ENCODE data around the gene CASTOR2. TPM values are rescaled to one million over a fixed set of nuclear protein-coding genes. Genes with fewer than 3 reads are reported as not detected.

CASTOR2 gene
- total RNA-seq, 1 donor from 2014 or later, result 21.3 TPM

DNA sequence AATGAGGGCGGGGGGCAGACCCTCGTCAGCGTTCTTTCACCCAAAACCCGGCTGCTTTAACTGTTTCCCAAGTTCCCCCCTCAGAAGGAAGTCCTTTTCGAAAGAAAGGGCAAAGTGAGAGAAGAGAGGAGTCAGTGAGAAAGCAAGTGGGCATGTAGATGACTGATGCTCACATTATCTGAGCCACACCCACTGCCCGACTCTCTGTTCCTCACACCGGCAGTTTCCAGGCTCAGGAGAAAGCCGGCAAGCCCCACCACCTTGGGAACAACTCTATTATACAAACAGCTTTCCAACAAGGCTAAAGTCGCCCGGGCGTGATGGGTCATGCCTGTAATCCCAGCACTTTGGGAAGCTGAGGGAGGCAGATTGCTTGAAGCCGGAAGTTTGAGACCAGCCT, 86.0 kb downstream of the CASTOR2 start:
- TF ChIP-seq, protein P1, sequence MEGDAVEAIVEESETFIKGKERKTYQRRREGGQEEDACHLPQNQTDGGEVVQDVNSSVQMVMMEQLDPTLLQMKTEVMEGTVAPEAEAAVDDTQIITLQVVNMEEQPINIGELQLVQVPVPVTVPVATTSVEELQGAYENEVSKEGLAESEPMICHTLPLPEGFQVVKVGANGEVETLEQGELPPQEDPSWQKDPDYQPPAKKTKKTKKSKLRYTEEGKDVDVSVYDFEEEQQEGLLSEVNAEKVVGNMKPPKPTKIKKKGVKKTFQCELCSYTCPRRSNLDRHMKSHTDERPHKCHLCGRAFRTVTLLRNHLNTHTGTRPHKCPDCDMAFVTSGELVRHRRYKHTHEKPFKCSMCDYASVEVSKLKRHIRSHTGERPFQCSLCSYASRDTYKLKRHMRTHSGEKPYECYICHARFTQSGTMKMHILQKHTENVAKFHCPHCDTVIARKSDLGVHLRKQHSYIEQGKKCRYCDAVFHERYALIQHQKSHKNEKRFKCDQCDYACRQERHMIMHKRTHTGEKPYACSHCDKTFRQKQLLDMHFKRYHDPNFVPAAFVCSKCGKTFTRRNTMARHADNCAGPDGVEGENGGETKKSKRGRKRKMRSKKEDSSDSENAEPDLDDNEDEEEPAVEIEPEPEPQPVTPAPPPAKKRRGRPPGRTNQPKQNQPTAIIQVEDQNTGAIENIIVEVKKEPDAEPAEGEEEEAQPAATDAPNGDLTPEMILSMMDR (IDR thresholded peaks at IDR 0.05; ENCODE audit: insufficient read depth, low read depth, low read length), result no peak
- TF ChIP-seq EZH2 (IDR thresholded peaks at IDR 0.05; ENCODE audit: insufficient read depth, low read length), result no peak
- Mint-ChIP-seq H3K36me3 (ENCODE audit: low read depth, unreplicated experiment) (peaks cover 12% of the 10 kb centered on the region), H3K27me3 (ENCODE audit: low read depth, unreplicated experiment) (no peaks in the 10 kb centered on the region), H3K27ac (ENCODE audit: unreplicated experiment) (no peak overlapping the region), H3K9me3 (ENCODE audit: unreplicated experiment) (no peaks in the 10 kb centered on the region), H3K4me3 (ENCODE audit: unreplicated experiment) (no peak overlapping the region), H3K4me1 (ENCODE audit: low read depth, unreplicated experiment) (peaks cover 14% of the 10 kb centered on the region)
- no peak overlapping the region for H3K27ac ChIP-seq (ENCODE audit: low read depth, low read length)
- no peaks in the 10 kb centered on the region for H3K9me3 ChIP-seq (ENCODE audit: insufficient read depth, low read depth, low read length)
- no peaks in the 10 kb centered on the region for H3K27me3 ChIP-seq (ENCODE audit: insufficient read depth, low read length)
- H4K20me1 ChIP-seq (ENCODE audit: insufficient read depth, low read length), result peaks cover 11% of the 10 kb centered on the region
- no peak overlapping the region for H3K4me3 ChIP-seq (ENCODE audit: insufficient read depth, low read depth, low read length)
- peaks cover 26% of the 10 kb centered on the region for H3K4me1 ChIP-seq (ENCODE audit: insufficient read depth, low read length)
- peaks cover 13% of the 10 kb centered on the region for H3K36me3 ChIP-seq (ENCODE audit: insufficient read depth, low read length)
- DNase-seq (ENCODE audit: low read depth), result peak; percentile 6
- H3K79me2 ChIP-seq (ENCODE audit: insufficient read depth, low read length), result peaks cover 4% of the 10 kb centered on the region
- no peak for FAIRE-seq
- H2AFZ ChIP-seq (ENCODE audit: low read depth, low read length), result no peak overlapping the region
- no peak overlapping the region for H3K9ac ChIP-seq (ENCODE audit: low read length)
- H3K4me2 ChIP-seq (ENCODE audit: low read length), result no peak overlapping the region

DNA sequence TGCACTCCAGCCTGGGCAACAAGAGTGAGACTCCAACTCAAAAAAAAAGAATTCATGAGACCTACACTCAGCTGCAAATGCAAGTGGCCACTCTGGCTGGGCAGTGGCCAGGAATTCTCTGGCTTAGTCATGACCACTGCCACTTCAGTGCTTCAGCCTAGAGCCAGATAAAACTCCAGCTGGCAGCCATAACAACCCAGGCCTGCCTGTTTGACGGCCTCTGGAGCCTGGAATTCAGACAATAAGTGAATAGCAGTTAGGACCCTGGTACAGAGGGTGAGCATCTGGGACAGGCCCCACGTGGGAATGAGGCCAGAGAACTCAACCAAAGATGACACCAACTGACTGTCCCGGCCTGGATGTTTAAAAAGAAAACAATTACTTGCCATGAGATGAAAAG, 90.2 kb downstream of the CASTOR2 start:
- peaks cover 34% of the 10 kb centered on the region for H3K36me3 Mint-ChIP-seq (ENCODE audit: low read depth, unreplicated experiment)

DNA sequence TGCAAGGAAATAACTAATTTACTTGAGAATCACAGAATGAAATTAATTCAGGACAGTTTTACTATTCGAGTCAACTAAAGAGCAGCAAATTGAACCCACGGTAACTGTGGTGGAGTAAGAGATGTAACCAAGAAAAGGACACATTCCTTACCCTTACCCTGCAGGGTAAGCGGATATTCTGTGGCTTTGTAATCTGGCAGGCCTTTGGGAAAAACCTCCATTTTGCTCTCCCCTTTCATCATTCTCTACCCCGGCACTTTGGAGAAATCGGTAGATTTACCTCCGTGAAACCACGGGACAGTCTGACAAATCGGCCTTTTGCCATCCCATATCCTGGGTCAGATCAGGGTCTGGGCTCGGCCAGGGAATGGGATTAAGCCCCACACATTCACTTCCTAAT, 90.7 kb downstream of the CASTOR2 start:
- Histone ChIP-seq H3K4me3 (ENCODE audit: insufficient read depth, low read depth, low read length) (no peak overlapping the region), H3K4me2 (ENCODE audit: low read length) (peak overlapping the region; percentile 57)

More for the DNA sequence above, 90.2 kb downstream of the CASTOR2 start:
- H3K9me3 ChIP-seq (ENCODE audit: insufficient read depth, low read depth, low read length), result no peaks in the 10 kb centered on the region
- peaks cover 26% of the 10 kb centered on the region for H3K36me3 ChIP-seq (ENCODE audit: insufficient read depth, low read length)
- peak overlapping the region; percentile 57 for H3K4me2 ChIP-seq (ENCODE audit: low read length)
- peak overlapping the region; percentile 47 for H3K9ac ChIP-seq (ENCODE audit: low read length)
- H3K27ac ChIP-seq (ENCODE audit: low read depth, low read length), result peak overlapping the region; percentile 71
- H3K4me3 Mint-ChIP-seq (ENCODE audit: unreplicated experiment), result no peak overlapping the region
- peak overlapping the region; percentile 67 for H3K27ac Mint-ChIP-seq (ENCODE audit: unreplicated experiment)
- peaks cover 24% of the 10 kb centered on the region for H3K4me1 Mint-ChIP-seq (ENCODE audit: low read depth, unreplicated experiment)
- peaks cover 35% of the 10 kb centered on the region for H3K4me1 ChIP-seq (ENCODE audit: insufficient read depth, low read length)
- no peak overlapping the region for H3K4me3 ChIP-seq (ENCODE audit: insufficient read depth, low read depth, low read length)
- DNase-seq (ENCODE audit: low read depth) (peak; percentile 97), FAIRE-seq (no peak)
- H2AFZ ChIP-seq (ENCODE audit: low read depth, low read length), result no peak overlapping the region
- no peaks in the 10 kb centered on the region for H3K27me3 Mint-ChIP-seq (ENCODE audit: low read depth, unreplicated experiment)
- H4K20me1 ChIP-seq (ENCODE audit: insufficient read depth, low read length), result peaks cover 11% of the 10 kb centered on the region
- peaks cover 4% of the 10 kb centered on the region for H3K79me2 ChIP-seq (ENCODE audit: insufficient read depth, low read length)
- no peaks in the 10 kb centered on the region for H3K27me3 ChIP-seq (ENCODE audit: insufficient read depth, low read length)
- no peaks in the 10 kb centered on the region for H3K9me3 Mint-ChIP-seq (ENCODE audit: unreplicated experiment)
- no peak for TF ChIP-seq EZH2 (IDR thresholded peaks at IDR 0.05; ENCODE audit: insufficient read depth, low read length)
- TF ChIP-seq, protein P1 (IDR thresholded peaks at IDR 0.05; ENCODE audit: insufficient read depth, low read depth, low read length), result no peak

More for the DNA sequence above, 90.7 kb downstream of the CASTOR2 start:
- Histone ChIP-seq H4K20me1 (ENCODE audit: insufficient read depth, low read length) (peaks cover 11% of the 10 kb centered on the region), H3K9me3 (ENCODE audit: insufficient read depth, low read depth, low read length) (no peaks in the 10 kb centered on the region), H2AFZ (ENCODE audit: low read depth, low read length) (no peak overlapping the region), H3K27me3 (ENCODE audit: insufficient read depth, low read length) (no peaks in the 10 kb centered on the region), H3K36me3 (ENCODE audit: insufficient read depth, low read length) (peaks cover 29% of the 10 kb centered on the region), H3K79me2 (ENCODE audit: insufficient read depth, low read length) (peaks cover 4% of the 10 kb centered on the region), H3K9ac (ENCODE audit: low read length) (peak overlapping the region; percentile 47), H3K4me1 (ENCODE audit: insufficient read depth, low read length) (peaks cover 33% of the 10 kb centered on the region), H3K27ac (ENCODE audit: low read depth, low read length) (peak overlapping the region; percentile 71)
- peak; percentile 52 for DNase-seq (ENCODE audit: low read depth)
- Mint-ChIP-seq H3K27me3 (ENCODE audit: low read depth, unreplicated experiment) (no peaks in the 10 kb centered on the region), H3K27ac (ENCODE audit: unreplicated experiment) (peak overlapping the region; percentile 67), H3K36me3 (ENCODE audit: low read depth, unreplicated experiment) (peaks cover 34% of the 10 kb centered on the region), H3K4me3 (ENCODE audit: unreplicated experiment) (peak overlapping the region; percentile 54), H3K4me1 (ENCODE audit: low read depth, unreplicated experiment) (peaks cover 24% of the 10 kb centered on the region), H3K9me3 (ENCODE audit: unreplicated experiment) (no peaks in the 10 kb centered on the region)
- FAIRE-seq, result no peak
- TF ChIP-seq EZH2 (IDR thresholded peaks at IDR 0.05; ENCODE audit: insufficient read depth, low read length), result no peak
- TF ChIP-seq, protein P1 (IDR thresholded peaks at IDR 0.05; ENCODE audit: insufficient read depth, low read depth, low read length), result no peak

Data from astrocyte (in vitro differentiated cells and primary cell).